ENCODE results near the gene PDZD4.

PDZD4 gene

GRCh38 chrX:153876112-153876491 is 45.8 kb upstream of the PDZD4 start:
- DNase-seq (ENCODE audit: low read depth), result no peak
- no peak for TF ChIP-seq CTCF (IDR thresholded peaks at IDR 0.05; ENCODE audit: low read length, missing control alignments)
- H3K4me3 ChIP-seq (replicated peaks; ENCODE audit: low read depth, low read length), result no peak overlapping the region

GRCh38 chrX:153875391-153876111 is 45.2 kb upstream of the PDZD4 start:
- DNase-seq (ENCODE audit: low read depth), result peak; percentile 23
- H3K4me3 ChIP-seq (replicated peaks; ENCODE audit: low read depth, low read length), result no peak overlapping the region
- TF ChIP-seq CTCF (IDR thresholded peaks at IDR 0.05; ENCODE audit: low read length, missing control alignments), result no peak

- no peak overlapping the region for H3K4me3 ChIP-seq (replicated peaks; ENCODE audit: low read depth, low read length)
- no peak for DNase-seq (ENCODE audit: low read depth)
- TF ChIP-seq CTCF (IDR thresholded peaks at IDR 0.05; ENCODE audit: low read length, missing control alignments), result no peak
These were observed 44.2 kb upstream of the PDZD4 start for GRCh38 chrX:153874366-153875125.

- no peak overlapping the region for H3K4me3 ChIP-seq (replicated peaks; ENCODE audit: low read depth, low read length)
- no peak for TF ChIP-seq CTCF (IDR thresholded peaks at IDR 0.05; ENCODE audit: low read length, missing control alignments)
- no peak for DNase-seq (ENCODE audit: low read depth)
These were observed 43.7 kb upstream of the PDZD4 start for GRCh38 chrX:153874085-153874365.

GRCh38 chrX:153873282-153874084 is 43.1 kb upstream of the PDZD4 start:
- no peak for TF ChIP-seq CTCF (IDR thresholded peaks at IDR 0.05; ENCODE audit: low read length, missing control alignments)
- no peak for DNase-seq (ENCODE audit: low read depth)
- H3K4me3 ChIP-seq (replicated peaks; ENCODE audit: low read depth, low read length), result no peak overlapping the region

GRCh38 chrX:153871946-153872878 is 41.9 kb upstream of the PDZD4 start:
- no peak for TF ChIP-seq CTCF (IDR thresholded peaks at IDR 0.05; ENCODE audit: low read length, missing control alignments)
- H3K4me3 ChIP-seq (replicated peaks; ENCODE audit: low read depth, low read length), result no peak overlapping the region
- DNase-seq (ENCODE audit: low read depth), result no peak

Measured in fibroblast of pulmonary artery (primary cell).